ENCODE data around the gene RPL37A. TPM values are rescaled to one million over a fixed set of nuclear protein-coding genes. Genes with fewer than 3 reads are reported as not detected.

The RPL37A gene
- total RNA-seq, 4 donors from 2014 or later = 59.1 to 1,456 (median 761) TPM

DNA sequence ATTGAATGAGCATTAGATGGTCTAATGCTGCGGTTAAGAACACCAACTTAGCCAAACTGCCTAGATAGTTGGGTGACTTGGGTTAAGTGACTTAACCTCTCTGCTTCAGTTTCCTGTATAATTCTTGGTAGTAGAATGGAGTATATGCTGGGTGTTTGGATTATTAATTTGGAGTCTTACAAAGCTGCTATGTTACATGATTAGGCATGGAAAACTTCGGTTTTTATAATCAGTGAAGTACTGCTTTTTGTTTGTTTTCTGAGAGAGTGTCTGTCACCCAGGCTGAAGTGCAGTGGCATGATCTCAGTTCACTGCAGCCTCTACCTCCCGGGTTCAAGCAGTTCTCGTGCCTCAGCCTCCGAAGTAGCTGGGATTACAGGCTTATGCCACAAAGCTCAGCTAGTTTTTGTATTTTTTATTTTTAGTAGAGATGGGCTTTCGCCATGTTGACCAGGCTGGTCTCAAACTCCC, 4.5 kb downstream of the RPL37A start:
- Histone ChIP-seq H3K27me3 (no peaks in the 10 kb centered on the region), H3K4me1 (peaks cover 15 to 44% (median 34%) of the 10 kb centered on the region in 4 donors), H3K9me3 (no peaks in the 10 kb centered on the region), H3K36me3 (peaks cover 0 to 34% (median 15%) of the 10 kb centered on the region in 4 donors), H3K4me3 (no peak overlapping the region), H3K27ac (no peak overlapping the region)
- DNase-seq = no peak
- 86% methylated on average over 6 of the region's 6 CpGs; no CpG with 5 or more reads in 1 of the 2 donors for WGBS, 2 donors (ENCODE audit: low coverage in 1 of 2)
- TF ChIP-seq, protein P1, sequence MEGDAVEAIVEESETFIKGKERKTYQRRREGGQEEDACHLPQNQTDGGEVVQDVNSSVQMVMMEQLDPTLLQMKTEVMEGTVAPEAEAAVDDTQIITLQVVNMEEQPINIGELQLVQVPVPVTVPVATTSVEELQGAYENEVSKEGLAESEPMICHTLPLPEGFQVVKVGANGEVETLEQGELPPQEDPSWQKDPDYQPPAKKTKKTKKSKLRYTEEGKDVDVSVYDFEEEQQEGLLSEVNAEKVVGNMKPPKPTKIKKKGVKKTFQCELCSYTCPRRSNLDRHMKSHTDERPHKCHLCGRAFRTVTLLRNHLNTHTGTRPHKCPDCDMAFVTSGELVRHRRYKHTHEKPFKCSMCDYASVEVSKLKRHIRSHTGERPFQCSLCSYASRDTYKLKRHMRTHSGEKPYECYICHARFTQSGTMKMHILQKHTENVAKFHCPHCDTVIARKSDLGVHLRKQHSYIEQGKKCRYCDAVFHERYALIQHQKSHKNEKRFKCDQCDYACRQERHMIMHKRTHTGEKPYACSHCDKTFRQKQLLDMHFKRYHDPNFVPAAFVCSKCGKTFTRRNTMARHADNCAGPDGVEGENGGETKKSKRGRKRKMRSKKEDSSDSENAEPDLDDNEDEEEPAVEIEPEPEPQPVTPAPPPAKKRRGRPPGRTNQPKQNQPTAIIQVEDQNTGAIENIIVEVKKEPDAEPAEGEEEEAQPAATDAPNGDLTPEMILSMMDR (IDR thresholded peaks at IDR 0.05) = no peak
- no peak for TF ChIP-seq POLR2AphosphoS5 (IDR thresholded peaks at IDR 0.05)
- no peak for TF ChIP-seq EP300 (IDR thresholded peaks at IDR 0.05; ENCODE audit: low read depth)
- no peak for TF ChIP-seq POLR2A (IDR thresholded peaks at IDR 0.05)
- in situ Hi-C loops (cut with MboI; ENCODE audit: low pct_ligation_motif_present in 1 of 4, low pct_unique_long_range_greater_than_20kb in 1 of 4, low sequenced_read_pairs in 3 of 4) = no loop called here
- intact Hi-C loops (cut with DNase I; ENCODE audit: low total_unique reads) = no loop called here

DNA sequence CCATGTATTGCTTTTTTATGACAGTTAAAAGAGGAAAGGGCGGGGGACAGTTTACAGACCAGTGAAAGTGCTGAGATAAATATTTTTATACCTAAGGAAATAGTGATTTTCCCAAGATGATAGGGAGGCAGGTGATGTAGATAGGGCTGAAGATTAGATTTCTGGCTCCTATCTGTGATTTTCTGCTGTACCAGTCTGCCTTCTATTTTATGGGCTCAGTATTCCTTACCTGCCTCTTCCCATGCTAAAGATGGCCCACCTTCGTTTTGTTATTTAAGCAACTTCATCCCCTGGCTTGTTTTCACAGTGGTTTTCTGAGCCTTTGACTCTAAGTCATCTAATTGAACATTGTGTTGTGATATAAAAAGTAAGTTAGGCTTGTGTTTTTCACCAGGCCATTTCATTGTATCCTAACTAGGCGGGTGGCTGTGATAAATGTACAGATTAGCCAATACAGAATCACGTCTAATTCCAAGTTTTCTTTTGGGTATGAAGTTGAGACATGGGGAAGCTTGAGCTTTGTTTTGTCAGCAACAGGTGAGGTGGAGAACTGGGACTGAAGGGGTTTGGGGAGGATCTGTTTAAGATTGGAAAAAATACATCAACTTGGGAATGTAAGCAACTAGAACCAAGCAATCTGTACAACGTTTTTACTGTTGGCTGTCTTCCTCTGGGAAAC, 5.2 kb downstream of the RPL37A start:
- H3K36me3 ChIP-seq = peaks cover 0 to 34% (median 15%) of the 10 kb centered on the region in 4 donors
- intact Hi-C loops (cut with DNase I; ENCODE audit: low total_unique reads) = no loop called here
- in situ Hi-C loops (cut with MboI; ENCODE audit: low pct_ligation_motif_present in 1 of 4, low pct_unique_long_range_greater_than_20kb in 1 of 4, low sequenced_read_pairs in 3 of 4) = no loop called here
- DNase-seq = no peak
- H3K4me3 ChIP-seq = no peak overlapping the region
- H3K9me3 ChIP-seq = no peaks in the 10 kb centered on the region
- peaks cover 15 to 43% (median 32%) of the 10 kb centered on the region in 4 donors for H3K4me1 ChIP-seq
- WGBS, 2 donors (ENCODE audit: low coverage in 1 of 2) = 49 to 52% methylated on average over 5 of the region's 5 CpGs
- no peaks in the 10 kb centered on the region for H3K27me3 ChIP-seq
- no peak overlapping the region for H3K27ac ChIP-seq
- TF ChIP-seq EP300 (IDR thresholded peaks at IDR 0.05; ENCODE audit: low read depth) (no peak), POLR2AphosphoS5 (IDR thresholded peaks at IDR 0.05) (no peak), POLR2A (IDR thresholded peaks at IDR 0.05) (no peak)
- TF ChIP-seq, protein P1 (IDR thresholded peaks at IDR 0.05) = no peak

DNA sequence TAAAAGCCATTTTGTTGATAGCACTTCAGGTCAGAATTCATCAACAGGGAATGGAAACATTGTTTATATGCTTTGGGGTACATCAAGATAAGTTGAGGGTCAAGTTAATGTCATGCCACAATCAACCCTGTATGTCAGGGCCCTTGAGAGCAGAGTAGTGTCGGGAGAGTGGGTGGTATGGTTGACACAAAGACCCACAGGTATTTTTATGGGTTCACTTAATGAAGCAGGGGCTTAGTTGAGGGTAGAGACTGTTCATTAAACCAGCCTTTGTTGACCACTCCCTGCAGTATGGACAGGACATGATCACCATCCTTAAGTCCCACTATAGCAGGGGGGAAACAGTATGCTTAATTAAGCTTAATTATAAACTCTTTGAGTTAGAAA, 5.7 kb downstream of the RPL37A start:
- H3K27ac ChIP-seq = no peak overlapping the region
- no peak for TF ChIP-seq POLR2A (IDR thresholded peaks at IDR 0.05)
- no peak for TF ChIP-seq POLR2AphosphoS5 (IDR thresholded peaks at IDR 0.05)
- TF ChIP-seq, protein P1 (IDR thresholded peaks at IDR 0.05) = no peak
- TF ChIP-seq EP300 (IDR thresholded peaks at IDR 0.05; ENCODE audit: low read depth) = no peak
- in situ Hi-C loops (cut with MboI; ENCODE audit: low pct_ligation_motif_present in 1 of 4, low pct_unique_long_range_greater_than_20kb in 1 of 4, low sequenced_read_pairs in 3 of 4) = no loop called here
- WGBS, 2 donors (ENCODE audit: low coverage in 1 of 2) = 68% methylated on average over 1 of the region's 1 CpG; no CpG with 5 or more reads in 1 of the 2 donors
- DNase-seq = no peak
- no peak overlapping the region for H3K4me3 ChIP-seq
- peaks cover 15 to 43% (median 31%) of the 10 kb centered on the region in 4 donors for H3K4me1 ChIP-seq
- intact Hi-C loops (cut with DNase I; ENCODE audit: low total_unique reads) = no loop called here
- no peaks in the 10 kb centered on the region for H3K27me3 ChIP-seq
- peaks cover 0 to 34% (median 15%) of the 10 kb centered on the region in 4 donors for H3K36me3 ChIP-seq
- no peaks in the 10 kb centered on the region for H3K9me3 ChIP-seq

DNA sequence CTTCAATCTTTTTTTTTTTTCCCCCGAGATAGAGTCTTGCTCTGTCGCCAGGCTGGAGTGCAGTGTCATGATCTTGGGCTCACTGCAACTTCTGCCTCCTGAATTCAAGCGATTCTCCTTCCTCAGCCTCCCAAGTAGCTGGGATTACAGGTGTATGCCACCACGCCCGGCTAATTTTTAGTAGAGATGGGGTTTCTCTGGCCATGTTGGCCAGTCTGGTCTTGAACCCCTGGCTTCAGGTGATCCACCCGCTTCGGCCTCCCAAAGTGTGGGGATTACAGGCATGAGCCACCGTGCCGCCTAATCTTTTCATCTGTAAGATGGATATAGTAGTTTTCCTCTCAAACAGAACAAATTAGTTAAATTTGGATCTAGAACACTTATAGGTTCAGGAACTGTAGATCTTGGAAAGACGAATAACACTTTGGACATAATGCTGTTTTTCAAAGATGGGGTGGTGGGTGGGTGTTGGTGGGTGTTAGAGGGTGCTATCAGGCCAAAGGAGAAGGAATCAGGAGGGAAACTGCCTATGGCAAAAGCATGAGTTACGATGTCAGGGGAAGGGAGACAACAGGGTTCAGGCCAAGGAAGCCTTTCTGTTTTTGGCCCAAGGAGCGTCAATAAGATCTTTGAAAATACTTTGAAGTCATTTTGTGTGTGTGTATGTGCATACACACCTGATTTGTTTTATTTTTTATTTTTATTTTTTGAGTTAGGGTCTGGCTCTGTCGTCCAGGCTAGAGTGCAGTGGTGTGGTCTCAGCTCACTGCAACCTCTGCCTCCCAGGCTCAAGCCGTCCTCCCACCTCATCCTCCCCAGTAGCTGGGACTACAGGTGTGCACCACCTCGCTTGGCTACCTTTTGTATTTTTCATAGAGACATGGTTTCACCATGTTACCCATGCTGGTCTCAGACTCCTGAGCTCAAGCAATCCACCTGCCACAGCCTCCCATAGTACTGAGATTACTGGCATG, 6.8 kb downstream of the RPL37A start:
- H3K36me3 ChIP-seq = peaks cover 0 to 30% (median 13%) of the 10 kb centered on the region in 4 donors
- TF ChIP-seq POLR2A (IDR thresholded peaks at IDR 0.05) (no peak), EP300 (IDR thresholded peaks at IDR 0.05; ENCODE audit: low read depth) (no peak), POLR2AphosphoS5 (IDR thresholded peaks at IDR 0.05) (no peak)
- TF ChIP-seq, protein P1 (IDR thresholded peaks at IDR 0.05) = no peak
- DNase-seq = no peak

More for the DNA sequence above, 6.8 kb downstream of the RPL37A start:
- Histone ChIP-seq H3K27me3 (no peaks in the 10 kb centered on the region), H3K4me3 (no peak overlapping the region), H3K27ac (no peak overlapping the region), H3K9me3 (no peaks in the 10 kb centered on the region), H3K4me1 (peaks cover 5 to 32% (median 21%) of the 10 kb centered on the region in 4 donors)
- in situ Hi-C loops (cut with MboI; ENCODE audit: low pct_ligation_motif_present in 1 of 4, low pct_unique_long_range_greater_than_20kb in 1 of 4, low sequenced_read_pairs in 3 of 4) = no loop called here
- intact Hi-C loops (cut with DNase I; ENCODE audit: low total_unique reads) = no loop called here
- WGBS, 2 donors (ENCODE audit: low coverage in 1 of 2) = 88 to 95% methylated on average over 11 to 15 of the region's 15 CpGs
